Suppressor macrophage (primary cell): ENCODE results near the gene APEH.

ENCODE experiments used
- DNase-seq, 4 experiments: peaks; one replicate each; pipeline ENCODE4 v3.0.0-alpha.2; 2020 to 2022

APEH gene

GRCh38 chr3:49732597-49732996 lies 58.4 kb downstream of the APEH start:
- no peak for DNase-seq

GRCh38 chr3:49733551-49733950 lies 59.4 kb downstream of the APEH start:
- no peak for DNase-seq
